GM12891 (cell line): ENCODE data around the gene YTHDF2. TPM values are rescaled to one million over a fixed set of nuclear protein-coding genes. Genes with fewer than 3 reads are reported as not detected.
A peak's percentile ranks its signal among the peaks of the same experiment; 100 is the strongest.
"Not testable (repeated sequence)": the region's sequence is repeated elsewhere in the genome, so short reads cannot be mapped to it uniquely, and the experiment has no call there.

Experiments
- DNase-seq: peaks from one replicate; pipeline ENCODE4 v3.0.0; 2011; ENCODE audit warnings: low spot score; ENCODE audit not compliant: insufficient read length
- FAIRE-seq: peaks from 2 replicates; lab custom pipeline; 2011; peaks lifted over from hg19 to GRCh38; lab: Jason Lieb, UNC
- PAX5 ChIP-seq: IDR thresholded peaks from 2 replicates; pipeline ENCODE4 v1.6.1; 2011; ENCODE audit warnings: low read length, moderate library complexity, mild to moderate bottlenecking; ENCODE audit not compliant: insufficient read depth, severe bottlenecking
- POLR2A ChIP-seq: IDR thresholded peaks from 2 replicates; pipeline ENCODE4 v1.6.1; 2011; ENCODE audit warnings: low read depth, low read length, control low read depth
- POLR2AphosphoS5 ChIP-seq: IDR thresholded peaks from 2 replicates; pipeline ENCODE4 v1.6.1; 2011; ENCODE audit warnings: low read depth, low read length, control low read depth
- POU2F2 ChIP-seq: IDR thresholded peaks from 2 replicates; pipeline ENCODE4 v1.6.1; 2011; ENCODE audit warnings: low read depth, mild to moderate bottlenecking, control low read depth, low read length, moderate library complexity
- SPI1 ChIP-seq: IDR thresholded peaks from 2 replicates; pipeline ENCODE4 v1.6.1; 2011; ENCODE audit warnings: low read depth, low read length, control low read depth
- TAF1 ChIP-seq: IDR thresholded peaks from 2 replicates; pipeline ENCODE4 v1.6.1; 2011; ENCODE audit warnings: low read depth, low read length, control low read depth
- polyA plus RNA-seq: library from polyadenylated mRNA; unstranded; fragments of >200 nt; gene quantifications from one replicate; pipeline ENCODE4 v1.2.1, GENCODE V29; 2012; ENCODE audit warnings: low read depth, missing spikeins, inconsistent platforms; ENCODE audit not compliant: missing spikeins

Gene YTHDF2
- 44.8 TPM for polyA plus RNA-seq

DNA sequence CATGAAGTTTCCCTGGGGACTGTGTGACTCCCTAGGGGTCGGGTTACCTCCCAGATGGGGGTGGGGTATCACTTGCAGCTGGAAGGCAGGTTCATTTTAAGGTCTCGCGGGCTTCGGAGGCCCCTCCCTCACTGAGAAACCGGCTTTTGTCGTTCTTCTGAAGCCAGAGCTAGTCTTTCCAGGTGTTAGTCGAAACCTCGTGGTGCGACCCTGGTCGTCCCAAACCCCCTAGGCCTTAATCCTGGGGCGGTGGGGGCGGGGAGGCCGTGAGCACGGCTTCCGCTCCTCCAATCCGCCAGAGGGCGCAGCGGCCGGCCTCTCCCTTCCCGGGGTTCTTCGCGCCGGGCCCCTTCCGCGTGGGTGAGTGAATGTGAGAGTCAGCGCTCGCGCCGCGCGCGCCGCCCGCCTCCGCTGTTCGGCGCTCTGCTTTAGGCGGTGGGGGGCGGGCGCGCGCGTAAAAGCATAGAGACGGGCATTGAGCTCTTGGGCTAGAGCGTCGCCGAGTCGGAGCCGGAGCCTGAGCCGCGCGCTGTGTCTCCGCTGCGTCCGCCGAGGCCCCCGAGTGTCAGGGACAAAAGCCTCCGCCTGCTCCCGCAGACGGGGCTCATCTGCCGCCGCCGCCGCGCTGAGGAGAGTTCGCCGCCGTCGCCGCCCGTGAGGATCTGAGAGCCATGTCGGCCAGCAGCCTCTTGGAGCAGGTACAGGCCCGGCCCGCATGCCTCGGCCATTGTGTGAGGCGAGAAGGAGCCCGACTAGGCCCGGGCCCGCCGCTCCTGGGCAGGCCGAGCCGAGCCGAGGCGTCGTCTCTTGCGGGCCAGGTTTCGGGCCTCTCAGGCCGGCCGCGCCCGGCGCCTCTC lies at the start of gene YTHDF2:
TSS of gene YTHDF2 (plus strand) at position 491 of the 857 bp plus-strand sequence. CDS start at position 672, 181 bp downstream.
- FAIRE-seq = peak; percentile 94
- peak; percentile 67; the same call in 1 of the 2 replicates for TF ChIP-seq TAF1
- no peak for TF ChIP-seq SPI1
- TF ChIP-seq POU2F2 = no peak
- peak; percentile 3 for TF ChIP-seq PAX5
- TF ChIP-seq POLR2A = peak; percentile 79
- TF ChIP-seq POLR2AphosphoS5 = peak; percentile 78
- DNase-seq = peak; percentile 88

DNA sequence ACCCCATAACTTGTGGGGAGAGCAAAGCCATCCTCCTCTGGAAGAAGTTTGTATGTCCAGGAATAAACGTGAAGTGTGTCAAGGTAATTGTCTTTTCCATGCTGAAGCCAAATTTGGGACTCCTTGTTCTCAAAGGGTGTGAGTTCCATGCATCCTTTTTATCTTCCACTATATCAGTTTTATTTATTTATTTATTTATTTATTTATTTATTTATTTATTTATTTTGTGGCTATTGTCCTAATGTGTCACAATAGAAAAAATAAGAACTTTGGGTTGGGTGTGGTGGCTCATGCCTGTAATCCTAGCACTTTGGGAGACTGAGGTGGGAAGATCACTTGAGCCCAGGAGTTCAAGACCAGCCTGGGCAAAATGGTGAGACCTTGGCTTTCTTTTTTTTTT lies 45.1 kb upstream of the YTHDF2 start:
- FAIRE-seq, DNase-seq: not testable (repeated sequence)

DNA sequence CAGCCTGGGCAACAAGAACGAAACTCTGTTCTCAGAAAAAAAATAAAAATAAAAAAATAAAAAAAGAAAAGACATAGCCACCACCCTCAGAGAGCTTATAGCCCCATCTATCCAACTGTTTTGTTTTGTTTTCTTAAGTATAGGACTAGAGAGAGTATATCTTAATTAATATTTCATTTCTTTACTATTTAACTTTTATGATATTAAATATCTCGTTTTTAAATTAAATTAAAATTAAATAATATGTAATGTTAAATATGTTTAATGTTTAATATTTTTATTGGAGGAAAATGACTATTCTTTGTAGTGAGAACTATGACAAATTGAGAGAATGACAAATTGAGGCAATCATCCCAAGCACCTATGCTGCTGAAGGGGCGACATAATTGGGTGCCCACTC lies 33.1 kb upstream of the YTHDF2 start:
- TF ChIP-seq SPI1 (no peak), PAX5 (no peak), POLR2AphosphoS5 (no peak), TAF1 (no peak), POU2F2 (no peak), POLR2A (no peak)
- DNase-seq = no peak
- FAIRE-seq = no peak

DNA sequence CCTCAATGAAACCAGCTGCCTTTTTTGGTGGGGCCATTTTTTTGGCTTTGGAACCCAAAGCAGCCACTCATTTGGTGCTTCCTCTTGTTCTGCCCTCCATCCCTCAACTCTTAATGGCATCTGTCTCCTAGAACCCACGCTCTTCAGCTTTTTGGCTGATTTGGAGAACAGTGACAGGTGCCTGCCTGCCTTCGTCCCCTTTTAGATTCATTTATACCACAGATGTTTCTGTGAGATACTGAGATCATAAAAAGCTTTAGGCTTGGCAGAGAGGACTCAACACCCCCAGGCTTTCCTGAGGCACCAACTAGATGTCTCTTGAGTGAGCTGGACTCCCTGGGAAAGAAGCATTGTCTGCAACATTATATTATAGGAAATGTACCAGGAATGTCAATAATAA lies 20.4 kb upstream of the YTHDF2 start:
- FAIRE-seq (no peak), DNase-seq (no peak)
- no peak for TF ChIP-seq POU2F2
- TF ChIP-seq POLR2A = no peak
- TF ChIP-seq TAF1 = no peak
- TF ChIP-seq POLR2AphosphoS5 = no peak
- TF ChIP-seq PAX5 = no peak
- no peak for TF ChIP-seq SPI1

DNA sequence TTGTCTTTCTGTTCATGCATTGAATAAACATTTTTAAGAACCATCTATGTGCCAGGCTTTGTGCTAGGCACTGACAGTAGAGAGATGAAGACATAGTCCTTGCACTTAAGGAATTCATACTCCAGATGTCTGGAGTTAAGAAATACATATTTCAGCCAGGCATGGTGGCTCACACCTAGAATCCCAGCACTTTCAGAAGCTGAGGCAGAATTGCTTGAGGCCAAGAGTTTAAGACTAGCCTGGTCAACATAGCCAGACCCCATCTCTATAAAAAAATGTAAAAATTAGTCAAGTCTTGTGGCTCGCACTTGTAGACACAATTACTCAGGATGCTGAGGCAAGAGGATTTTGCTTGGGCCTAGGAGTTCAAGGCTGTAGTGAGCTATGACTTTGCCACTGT lies 18.6 kb upstream of the YTHDF2 start:
- FAIRE-seq (no peak), DNase-seq (no peak)
- no peak for TF ChIP-seq SPI1
- no peak for TF ChIP-seq POU2F2
- no peak for TF ChIP-seq PAX5
- no peak for TF ChIP-seq TAF1
- TF ChIP-seq POLR2AphosphoS5 = no peak
- TF ChIP-seq POLR2A = no peak

DNA sequence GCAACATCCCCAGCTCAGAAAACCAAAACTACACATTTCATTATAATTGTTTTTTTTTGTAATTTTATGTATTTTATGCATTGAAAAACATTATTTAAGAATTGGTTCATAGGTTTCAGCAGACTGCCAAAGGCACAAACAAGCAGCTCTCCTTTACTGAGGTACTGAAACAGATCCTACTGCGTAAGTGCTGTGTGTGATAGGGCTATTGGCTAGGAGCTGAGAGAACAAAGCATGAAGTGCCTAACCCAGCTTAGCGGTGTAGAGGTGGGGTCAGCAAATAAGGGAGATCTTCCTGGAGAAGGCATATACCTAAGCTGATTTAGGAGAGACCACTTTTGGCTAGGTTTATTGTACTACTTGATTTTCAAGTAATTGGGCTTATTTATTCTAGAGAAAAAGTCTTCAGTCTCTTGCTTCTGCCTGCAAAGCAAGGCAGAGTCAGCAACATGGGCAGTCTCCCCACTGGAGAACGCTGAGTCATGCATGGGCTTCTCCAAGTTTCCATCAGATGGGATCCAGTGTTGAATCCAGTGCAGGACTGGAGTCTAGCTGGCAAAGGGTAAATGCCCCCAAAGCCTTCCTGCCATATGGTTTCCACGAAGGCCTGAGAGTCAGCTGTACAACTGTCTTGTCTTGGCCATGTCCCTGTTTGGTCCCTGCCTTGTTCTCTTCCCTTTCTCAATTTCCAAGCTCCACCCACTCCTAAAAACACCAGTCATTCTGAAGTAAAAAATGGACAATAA lies 18.0 kb upstream of the YTHDF2 start:
- no peak for FAIRE-seq
- no peak for DNase-seq

DNA sequence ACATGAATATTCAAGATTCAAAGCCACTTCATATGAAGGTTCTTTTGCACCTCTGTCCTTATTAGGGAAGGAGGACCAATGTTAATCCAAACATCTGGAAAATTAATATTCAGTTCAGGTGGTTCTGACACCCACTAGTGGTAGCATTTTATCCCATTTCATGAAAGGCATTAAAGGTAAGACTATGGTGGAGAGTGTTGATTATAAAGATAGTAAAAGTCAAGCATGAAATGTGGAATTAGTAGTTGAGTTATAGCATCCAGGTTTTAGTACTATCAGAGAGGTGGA lies 17.5 kb upstream of the YTHDF2 start:
- DNase-seq (no peak), FAIRE-seq (no peak)
- TF ChIP-seq POU2F2 (no peak), PAX5 (no peak), POLR2AphosphoS5 (no peak), SPI1 (no peak), POLR2A (no peak), TAF1 (no peak)

More for the DNA sequence above, 18.0 kb upstream of the YTHDF2 start:
- no peak for TF ChIP-seq TAF1
- no peak for TF ChIP-seq POU2F2
- no peak for TF ChIP-seq POLR2AphosphoS5
- no peak for TF ChIP-seq SPI1
- no peak for TF ChIP-seq POLR2A
- no peak for TF ChIP-seq PAX5

DNA sequence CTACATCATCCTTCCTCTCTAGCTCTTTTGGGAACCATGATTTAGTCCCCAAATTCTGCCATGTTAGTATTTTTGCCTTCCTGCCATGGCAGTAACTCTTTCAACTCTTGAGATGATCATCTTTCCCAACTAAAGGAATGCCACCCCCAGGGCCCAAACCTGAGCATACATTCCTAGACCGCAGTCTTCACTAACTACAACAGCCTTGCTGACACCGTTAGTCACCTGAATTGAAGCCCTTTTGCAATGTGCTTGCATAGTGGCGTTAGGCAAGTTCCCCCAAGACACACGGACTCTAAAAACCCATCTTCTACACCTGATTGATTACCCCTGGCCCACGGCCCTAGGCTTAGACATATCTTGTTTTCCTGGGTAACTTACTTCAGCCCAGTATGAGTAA lies 16.4 kb upstream of the YTHDF2 start:
- FAIRE-seq (no peak), DNase-seq (no peak)
- TF ChIP-seq POLR2A = no peak
- TF ChIP-seq POLR2AphosphoS5 = no peak
- TF ChIP-seq PAX5 = no peak
- TF ChIP-seq TAF1 = no peak
- no peak for TF ChIP-seq POU2F2
- no peak for TF ChIP-seq SPI1

DNA sequence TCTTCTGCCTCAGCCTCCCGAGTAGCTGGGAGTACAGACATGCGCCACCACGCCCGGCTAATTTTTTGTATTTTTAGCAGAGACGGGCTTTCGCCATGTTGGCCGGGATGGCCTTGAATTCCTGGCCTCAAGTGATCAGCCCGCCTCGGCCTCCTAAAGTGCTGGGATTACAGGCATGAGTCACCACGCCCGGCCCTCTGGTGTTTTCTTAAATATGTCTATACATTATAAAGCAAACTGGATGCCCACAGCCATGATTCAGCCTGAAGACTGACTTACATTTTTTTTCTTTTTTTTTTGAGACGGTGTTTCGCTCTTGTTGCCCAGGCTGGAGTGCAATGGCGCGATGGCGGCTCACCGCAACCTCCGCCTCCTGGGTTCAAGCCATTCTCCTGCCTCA lies 14.8 kb upstream of the YTHDF2 start:
- FAIRE-seq = not testable (repeated sequence)

DNA sequence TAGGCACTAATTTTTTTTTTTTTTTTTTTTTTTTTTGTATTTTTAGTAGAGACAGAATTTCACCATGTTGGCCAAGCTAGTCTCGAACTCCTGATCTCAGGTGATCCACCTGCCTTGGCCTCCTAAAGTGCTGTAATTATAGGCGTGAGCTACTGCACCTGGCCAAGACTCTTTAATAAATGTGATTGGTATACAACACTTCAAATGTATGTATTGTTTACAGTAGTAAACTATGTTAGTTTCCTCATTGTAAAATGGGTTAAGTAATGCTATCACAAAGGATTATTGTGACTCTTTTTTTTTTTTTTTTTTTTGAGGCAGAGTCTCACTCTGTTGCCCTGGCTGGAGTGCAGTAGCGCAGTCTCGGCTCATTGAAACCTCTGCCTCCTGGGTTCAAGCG lies 11.4 kb upstream of the YTHDF2 start:
- not testable (repeated sequence) for FAIRE-seq, DNase-seq

More for the DNA sequence above, 14.8 kb upstream of the YTHDF2 start:
- DNase-seq = not testable (repeated sequence)

DNA sequence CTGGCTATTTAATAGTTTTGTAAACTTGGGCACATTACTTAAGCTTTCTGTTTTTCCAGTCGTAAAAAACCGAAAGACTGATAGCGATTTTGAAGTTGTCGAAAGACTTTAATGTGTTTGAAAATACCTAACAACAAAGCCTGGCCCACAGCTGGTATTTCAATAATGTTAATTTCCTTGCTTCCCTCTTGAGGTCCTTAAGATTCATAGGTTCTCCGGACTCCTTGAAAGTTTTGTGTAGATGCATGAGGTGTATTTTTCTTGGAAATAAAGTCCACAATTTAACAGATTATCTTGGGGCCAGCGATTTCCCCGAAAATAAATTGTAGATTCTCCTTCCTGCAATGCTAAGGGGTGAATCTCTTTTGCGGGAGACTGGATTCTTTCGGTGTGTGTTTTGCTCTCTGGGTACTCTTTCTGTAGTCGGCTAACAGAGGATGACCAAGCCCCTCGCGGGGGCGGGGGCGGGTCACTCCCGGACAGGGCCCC lies 735 bp upstream of the YTHDF2 start:
- TF ChIP-seq POU2F2 = no peak
- no peak for TF ChIP-seq TAF1
- TF ChIP-seq POLR2AphosphoS5 = no peak
- DNase-seq (no peak), FAIRE-seq (no peak)
